Measurements from ENCODE around the gene AHCYL2.

DNA sequence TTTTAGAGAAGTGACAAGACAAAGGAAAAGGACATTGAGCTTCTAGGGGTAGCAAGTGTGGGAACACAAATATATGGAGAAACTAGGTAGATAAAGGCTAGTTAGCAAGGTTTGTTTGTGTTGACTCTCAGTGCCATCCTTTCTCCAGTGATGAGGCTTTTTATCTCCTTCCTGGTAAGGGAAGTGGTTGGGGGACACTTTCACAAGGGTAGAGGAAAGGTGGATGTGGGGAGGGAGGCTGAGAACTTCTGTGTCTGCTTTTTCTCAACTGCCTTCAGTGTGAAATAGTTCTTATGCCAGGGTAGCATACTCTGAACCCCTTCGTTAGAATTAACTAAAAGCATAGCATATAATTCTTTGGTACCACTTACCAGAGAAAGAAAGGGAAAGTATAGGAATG lies 116.4 kb downstream of the AHCYL2 start:
- TF ChIP-seq, protein P1, sequence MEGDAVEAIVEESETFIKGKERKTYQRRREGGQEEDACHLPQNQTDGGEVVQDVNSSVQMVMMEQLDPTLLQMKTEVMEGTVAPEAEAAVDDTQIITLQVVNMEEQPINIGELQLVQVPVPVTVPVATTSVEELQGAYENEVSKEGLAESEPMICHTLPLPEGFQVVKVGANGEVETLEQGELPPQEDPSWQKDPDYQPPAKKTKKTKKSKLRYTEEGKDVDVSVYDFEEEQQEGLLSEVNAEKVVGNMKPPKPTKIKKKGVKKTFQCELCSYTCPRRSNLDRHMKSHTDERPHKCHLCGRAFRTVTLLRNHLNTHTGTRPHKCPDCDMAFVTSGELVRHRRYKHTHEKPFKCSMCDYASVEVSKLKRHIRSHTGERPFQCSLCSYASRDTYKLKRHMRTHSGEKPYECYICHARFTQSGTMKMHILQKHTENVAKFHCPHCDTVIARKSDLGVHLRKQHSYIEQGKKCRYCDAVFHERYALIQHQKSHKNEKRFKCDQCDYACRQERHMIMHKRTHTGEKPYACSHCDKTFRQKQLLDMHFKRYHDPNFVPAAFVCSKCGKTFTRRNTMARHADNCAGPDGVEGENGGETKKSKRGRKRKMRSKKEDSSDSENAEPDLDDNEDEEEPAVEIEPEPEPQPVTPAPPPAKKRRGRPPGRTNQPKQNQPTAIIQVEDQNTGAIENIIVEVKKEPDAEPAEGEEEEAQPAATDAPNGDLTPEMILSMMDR (IDR thresholded peaks at IDR 0.05) = no peak
- no peak for TF ChIP-seq EZH2phosphoT487 (IDR thresholded peaks at IDR 0.05)
- no peak for TF ChIP-seq EZH2 (IDR thresholded peaks at IDR 0.05)
